Raji (cell line): ENCODE results near the gene PLPPR1.

Source experiments
- POLR2A ChIP-seq: IDR thresholded peaks from 2 replicates; pipeline ENCODE4 v1.6.1; 2011; ENCODE audit warnings: low read depth, low read length, control low read depth; ENCODE audit not compliant: insufficient read depth

The PLPPR1 gene

DNA sequence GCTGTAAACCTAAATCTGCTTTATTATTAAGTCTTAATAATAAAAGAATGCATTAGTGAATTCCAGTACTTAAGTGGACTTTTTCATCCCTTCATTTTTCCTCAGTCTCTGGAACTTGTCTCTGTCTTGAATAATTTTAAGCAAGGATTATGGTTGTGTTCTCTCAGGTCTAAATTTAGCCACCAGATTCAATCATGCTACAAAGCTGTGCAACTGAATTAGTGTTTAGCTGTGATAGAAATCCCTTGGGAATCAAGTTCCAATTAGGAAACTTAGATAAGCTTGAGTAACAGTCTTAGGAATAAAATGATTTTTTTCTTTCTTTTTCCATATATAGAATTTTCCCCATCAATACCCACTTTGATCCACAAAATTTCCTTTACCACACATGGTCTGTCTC, 104.3 kb downstream of the PLPPR1 start:
- no peak for TF ChIP-seq POLR2A

DNA sequence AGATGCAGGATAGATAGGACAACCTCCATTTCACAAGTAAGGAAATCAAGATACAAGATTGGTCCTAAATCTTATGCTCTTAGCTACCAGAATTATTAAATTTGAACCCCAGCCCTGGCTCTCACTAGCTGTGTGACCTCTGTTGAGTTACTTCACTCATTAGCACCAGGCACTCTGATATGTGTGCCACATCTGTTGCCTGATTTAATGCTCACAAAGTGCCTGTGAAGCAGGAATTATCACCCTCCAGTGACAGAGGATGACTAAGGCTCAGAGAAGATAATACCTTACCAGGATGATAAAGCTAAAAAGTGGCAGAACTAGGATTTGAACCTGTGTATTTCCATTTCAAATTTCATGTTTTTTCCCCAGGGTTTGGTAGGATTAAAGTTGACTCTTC, 110.0 kb downstream of the PLPPR1 start:
- TF ChIP-seq POLR2A: no peak

DNA sequence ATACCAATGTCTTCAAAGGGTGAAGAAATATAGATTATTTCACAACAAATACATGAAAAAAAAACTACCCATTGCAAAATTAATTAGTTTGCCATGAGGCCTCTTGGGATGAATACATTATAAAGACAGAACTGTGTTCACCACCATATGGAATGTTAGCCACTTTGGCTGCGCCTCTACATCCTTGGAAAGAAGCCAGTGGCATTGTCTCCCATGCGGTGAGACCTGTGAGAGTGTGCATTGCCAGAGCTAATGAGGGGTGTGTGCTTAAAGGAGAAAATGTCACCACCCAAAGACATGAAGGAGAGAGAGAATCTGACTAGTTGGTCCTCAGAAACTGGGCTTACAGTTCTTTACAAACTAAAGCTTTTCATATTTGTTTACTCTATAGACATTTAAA, 110.6 kb downstream of the PLPPR1 start:
- TF ChIP-seq POLR2A: no peak

DNA sequence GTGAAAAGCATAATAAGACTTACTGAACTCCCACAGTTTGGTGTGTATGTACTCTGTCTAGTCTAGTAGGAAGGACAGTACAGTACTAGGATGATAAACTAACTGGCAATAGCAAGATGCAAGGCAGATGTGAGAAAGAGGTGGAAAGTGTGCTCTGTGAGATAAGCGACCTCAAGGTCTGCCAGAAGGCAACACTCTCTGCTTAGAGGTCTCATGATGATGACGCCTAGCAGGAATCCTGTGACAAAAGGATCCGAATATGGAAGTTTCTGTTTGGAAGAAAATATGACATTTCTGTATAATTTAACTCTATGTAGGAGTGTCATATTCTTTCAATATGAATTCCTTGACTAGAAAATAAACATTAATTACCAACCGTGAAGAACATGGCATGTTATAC, 112.2 kb downstream of the PLPPR1 start:
- TF ChIP-seq POLR2A: no peak

DNA sequence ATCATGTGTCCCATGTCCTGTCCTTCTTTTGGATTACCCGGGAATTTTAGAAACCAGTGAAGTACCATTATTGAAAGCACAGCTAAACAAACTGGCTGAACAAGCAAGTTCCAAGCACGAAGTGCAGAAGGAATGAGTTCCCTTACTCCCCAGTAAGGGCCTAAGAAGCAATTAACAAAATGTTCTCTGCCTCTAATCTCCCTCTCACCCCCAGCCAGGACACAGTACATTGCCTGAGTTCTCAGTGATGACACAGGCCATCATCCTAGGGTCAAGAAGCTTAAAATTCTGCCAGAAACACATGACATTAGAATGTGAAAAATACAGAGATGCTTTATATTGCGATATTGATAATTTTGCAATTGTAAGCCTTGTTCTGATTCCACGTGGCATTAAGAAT, 118.0 kb downstream of the PLPPR1 start:
- no peak for TF ChIP-seq POLR2A

DNA sequence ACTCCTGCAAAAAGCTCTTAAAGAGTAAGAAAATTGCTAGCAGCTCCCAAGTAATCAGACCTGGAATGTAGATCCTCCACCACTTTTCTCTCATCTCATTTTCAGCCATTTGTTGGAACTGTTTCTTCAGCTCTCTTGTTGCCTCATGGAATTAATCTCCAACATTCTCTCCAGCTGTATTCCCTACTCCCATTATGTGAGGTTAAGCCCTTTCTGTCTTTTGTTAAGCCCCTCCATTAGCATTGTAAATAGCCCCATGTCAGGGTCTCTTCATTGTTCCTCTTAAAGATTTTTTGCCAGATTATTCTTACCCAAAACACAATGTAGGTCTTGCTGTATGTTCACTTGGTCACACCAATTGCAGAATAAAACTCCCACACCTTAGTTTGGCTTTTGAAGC, 119.8 kb downstream of the PLPPR1 start:
- TF ChIP-seq POLR2A: no peak

DNA sequence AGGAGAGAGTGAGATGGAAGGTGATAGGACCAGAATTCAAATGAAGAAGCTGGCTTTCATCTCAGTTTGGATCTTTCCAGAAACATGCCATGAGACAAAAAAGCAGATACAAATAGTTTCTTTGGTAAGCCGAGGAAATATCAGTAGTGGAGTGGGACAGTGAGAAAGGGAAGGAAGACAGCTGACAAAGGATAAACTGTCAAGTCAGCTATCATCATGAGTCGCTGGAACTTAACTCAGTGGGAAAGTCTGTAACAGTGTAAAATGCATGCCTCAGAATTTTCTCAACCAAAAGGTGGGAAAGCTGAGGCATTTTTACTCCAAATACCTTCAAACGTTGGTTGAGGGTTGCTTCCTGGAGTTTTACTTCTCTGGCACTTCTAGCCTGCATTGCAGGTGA, 129.8 kb downstream of the PLPPR1 start:
- no peak for TF ChIP-seq POLR2A

DNA sequence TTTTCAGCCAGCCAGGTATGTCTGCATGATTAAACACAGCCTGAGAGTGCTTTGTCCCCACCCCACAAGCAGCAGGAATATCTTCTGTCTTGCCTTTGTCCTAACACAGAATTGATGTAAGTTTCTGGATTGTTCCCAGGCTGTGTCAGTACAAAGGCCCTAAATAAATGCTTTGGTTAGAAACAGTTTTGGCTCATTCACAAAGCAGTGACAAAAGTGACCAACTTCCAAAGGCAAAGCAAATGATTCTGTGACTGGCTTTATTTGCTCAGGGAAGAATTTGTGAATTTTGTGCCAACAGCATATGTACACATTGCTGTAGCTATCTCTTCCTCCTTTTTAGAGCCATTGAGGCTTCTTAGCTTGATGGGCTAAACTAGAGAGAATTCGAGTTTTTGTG, 133.7 kb downstream of the PLPPR1 start:
- no peak for TF ChIP-seq POLR2A

DNA sequence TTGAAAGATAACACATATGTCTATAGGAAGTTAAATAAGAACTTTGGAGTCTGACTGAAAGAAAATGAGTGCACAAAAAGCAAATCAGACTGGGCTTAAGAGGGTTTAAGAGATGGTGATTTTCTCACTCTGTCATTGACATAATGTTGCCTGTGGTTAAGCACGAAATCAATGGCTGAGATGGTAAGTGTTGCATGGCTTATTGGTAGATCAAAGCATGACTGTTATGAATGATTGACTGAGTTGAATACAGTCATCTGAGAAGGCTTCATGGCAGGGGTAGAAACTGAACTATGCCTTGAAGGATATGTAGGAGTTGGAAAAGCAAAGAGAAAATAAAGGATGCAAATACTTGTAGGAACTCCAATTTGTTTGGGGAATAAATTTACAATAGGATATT, 136.6 kb downstream of the PLPPR1 start:
- no peak for TF ChIP-seq POLR2A

DNA sequence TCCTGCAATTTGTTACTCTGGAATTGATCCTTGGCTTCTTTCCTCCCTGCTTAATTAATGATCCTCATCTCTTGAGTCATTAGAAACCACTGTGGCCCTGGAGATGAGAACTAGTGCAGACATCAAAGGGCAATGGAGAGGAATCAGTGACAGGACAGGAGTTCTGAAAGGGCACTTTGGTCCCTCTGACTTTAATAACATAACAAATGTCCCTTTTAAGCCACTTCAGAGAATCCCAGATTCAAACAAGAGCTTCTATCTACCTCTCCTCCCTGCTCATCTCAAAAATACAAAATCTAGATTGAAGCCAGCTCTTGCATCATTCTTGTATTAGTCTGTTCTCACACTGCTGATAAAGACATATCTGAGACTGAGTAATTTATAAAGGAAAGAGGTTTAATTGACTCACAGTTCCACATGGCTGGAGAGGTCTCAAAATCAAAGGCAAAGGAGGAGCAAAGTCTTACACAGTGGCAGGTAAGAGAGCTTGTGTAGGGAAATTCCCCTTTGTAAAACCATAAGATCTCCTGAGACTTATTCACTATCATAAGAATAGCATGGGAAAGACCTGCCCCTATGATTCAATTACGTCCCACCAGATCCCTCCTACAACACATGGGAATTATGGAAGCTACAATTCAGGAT, 139.1 kb downstream of the PLPPR1 start:
- no peak for TF ChIP-seq POLR2A

DNA sequence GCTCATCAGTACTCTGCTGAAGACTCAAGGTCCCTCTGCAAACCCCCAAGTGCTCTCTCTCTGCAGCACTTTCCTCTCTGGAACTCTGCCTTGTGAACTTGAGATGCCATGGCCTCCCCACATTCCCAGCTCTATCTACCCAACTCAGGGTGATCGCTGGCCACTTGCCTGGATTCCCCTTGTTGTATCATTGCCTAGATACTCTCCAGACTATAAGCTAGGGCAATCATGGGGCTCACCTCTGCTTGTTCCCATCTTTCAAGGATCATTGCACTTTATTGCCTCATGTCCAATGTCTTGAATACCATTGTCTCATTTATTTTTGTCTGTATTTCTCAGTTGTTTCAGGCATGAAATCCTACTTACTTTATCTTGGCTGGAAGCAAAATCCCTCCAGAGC, 144.1 kb downstream of the PLPPR1 start:
- no peak for TF ChIP-seq POLR2A

DNA sequence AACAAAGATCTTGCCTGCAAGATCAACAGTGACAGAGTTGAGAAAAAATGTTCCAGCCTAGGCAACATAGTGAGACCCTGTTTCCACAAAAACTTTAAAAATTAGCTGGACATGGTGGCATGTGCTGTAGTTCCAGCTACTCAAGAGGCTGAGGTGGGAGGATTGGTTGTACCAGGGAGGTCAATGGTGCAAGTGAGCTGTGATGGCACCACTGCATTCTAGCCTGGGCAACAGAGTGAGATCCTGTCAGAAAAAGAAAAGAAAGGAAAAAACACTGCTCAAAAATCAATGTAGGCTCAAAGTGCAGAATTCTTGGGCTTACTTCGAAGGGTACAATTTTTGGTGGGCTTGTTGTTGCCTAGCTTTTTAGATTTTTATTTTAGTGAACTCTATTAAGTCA, 145.4 kb downstream of the PLPPR1 start:
- TF ChIP-seq POLR2A: no peak

DNA sequence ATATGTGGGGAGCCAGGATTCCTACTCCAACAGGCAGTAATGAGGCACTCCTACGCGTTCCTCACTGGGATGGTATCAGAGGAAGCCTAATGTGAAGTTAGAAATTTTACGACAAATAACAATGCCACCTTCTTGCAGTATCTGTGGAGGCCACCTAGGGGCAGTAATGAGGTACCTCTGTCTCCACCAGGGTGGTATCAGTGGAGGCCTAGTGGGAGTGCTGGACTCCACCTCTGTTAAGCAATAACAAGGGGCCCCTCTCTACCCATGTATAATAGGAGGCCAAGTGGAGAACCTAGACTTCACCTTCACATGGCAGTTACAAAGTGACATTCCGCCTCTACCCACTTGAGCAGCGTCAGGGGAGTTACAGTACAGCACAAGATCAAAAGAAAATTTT, 147.9 kb downstream of the PLPPR1 start:
- no peak for TF ChIP-seq POLR2A

DNA sequence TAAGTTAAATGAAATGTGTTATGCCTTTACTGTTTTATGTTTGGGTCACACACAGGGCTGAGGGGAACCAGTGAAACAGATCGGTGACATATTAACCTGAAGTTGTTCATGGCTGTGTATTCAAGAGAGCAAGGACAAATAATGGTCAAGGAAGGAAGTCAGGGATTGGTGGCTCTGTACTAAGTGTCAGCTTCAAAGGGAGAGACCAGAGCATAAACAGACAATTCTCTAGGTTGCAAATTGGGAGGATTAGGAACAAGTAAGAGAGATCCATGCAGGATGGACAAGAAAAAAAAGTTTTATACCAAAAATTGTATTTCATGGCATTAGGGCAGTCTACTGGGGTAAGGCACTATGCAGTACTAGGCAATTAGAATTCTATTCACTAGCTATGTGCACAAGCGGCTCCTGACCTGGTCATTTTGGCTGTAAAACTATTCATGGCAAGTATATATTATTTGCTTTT, 156.3 kb downstream of the PLPPR1 start:
- TF ChIP-seq POLR2A: no peak

DNA sequence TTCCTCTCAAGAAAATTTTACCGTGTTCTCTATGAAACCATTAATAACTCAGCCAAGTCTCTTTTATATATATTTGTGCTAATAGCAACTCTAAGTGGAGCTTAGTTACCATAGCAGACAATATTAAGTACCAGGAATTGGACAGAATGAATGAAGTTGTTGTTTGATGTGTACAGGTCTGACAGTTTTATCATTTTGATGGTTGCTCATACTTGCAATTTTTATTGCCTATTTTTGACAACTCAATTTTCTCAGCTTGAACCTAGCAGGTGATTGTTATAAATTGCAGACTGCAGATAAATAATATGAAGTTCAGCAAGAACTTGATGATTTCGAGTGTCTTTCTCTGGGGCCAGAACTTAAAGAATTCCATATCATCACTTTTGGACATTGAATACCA, 163.2 kb downstream of the PLPPR1 start:
- TF ChIP-seq POLR2A: no peak

DNA sequence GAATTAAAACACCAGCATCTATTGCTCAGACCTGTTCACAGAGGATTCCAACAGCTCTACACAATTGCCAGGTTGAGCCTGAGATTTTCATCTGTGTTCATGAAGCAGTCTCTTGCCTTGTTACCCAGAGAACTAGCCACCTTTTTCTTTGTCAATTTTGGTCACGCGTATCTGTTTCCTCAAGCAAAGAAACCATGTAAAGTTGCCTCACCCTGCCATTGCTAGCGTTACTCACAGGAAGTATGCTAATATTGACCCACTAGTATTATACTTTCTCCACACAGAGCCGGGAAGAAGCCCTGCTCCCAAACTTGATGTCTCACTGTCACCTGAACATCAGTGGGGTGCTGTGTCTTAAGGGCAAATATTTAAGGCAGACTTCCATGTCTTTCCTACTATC, 168.5 kb downstream of the PLPPR1 start:
- TF ChIP-seq POLR2A: no peak

DNA sequence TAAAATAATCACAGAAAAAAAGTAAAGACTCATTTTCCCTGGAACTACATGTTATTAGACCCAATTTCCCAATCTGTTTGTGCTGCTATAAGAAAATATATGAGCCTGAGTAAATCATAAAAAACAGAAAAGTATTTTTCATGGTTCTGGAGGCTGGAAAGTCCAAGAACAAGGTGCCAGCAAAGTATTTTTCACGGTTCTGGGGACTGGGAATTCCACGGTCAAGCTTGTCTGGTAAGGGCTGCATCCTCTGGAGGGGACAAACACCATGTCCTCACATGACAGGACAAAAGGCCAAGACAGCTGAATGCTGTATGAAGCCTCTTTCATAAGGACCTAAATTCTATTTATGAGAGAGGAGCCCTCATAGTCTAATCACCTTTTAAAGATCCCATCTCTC, 172.3 kb downstream of the PLPPR1 start:
- no peak for TF ChIP-seq POLR2A

DNA sequence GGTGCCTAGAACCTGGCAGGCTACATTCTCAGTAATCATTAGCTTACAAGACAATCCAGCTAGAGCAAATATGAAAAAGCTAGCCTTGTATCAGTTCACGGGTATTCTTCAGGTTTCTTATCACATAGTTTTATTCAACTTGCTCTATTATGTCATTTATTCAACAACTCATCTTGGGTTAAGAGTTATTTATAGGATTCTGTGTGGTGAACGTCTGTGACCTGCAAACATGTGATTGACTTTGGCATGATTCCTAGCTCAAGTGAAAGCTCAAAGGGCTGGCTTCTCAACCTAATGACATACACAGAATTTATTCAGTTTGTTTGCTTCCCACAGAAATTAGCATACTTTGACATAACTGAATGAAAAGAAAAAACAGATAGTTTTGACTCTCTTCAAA, 173.1 kb downstream of the PLPPR1 start:
- no peak for TF ChIP-seq POLR2A

DNA sequence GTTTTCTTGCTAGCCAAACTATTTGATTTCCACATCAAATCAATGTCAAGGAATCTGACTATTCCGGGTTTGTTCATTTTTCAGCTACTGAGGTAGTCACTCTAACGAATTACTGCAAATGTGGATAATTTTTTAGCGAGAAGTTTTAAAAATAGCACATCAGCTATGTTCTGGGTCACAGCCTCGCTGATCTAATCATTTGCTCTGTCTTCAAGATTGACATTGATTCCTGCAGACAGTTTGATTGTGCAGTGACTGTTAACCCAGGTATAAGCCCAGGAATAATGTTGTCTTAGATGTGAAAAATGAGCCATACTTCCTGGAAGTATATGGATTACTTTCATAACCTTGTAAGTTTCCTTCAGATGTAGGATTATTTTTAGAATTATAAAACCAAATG, 181.1 kb downstream of the PLPPR1 start:
- TF ChIP-seq POLR2A: no peak
